Fibroblast of skin of right quadriceps (primary cell): ENCODE data around the gene TRIM16.
"Not testable (repeated sequence)": the region's sequence is repeated elsewhere in the genome, so short reads cannot be mapped to it uniquely, and the experiment has no call there.

Experiments
- DNase-seq: peaks from one replicate; pipeline ENCODE4 v3.0.0-alpha.2; 2013

TRIM16 gene

DNA sequence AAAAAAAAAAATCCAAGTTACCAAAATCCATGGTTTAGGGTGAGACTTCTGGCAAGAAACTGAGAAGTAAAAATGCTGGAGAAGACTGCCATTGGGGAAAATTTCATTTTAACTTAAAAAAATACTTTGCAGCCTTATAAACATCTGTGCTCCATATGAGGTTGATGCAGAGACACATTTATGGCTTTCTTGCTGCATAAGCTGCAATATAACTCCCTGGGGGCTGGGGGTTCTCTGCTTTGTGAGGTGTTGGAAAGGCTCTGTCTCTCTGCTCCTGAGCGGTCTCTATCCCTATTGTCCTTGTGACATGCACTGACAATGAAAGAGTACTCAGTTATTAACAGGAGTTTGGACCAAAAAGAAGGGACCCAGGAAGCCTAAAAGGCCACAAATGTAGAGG lies 71.0 kb downstream of the TRIM16 start:
- DNase-seq, result not testable (repeated sequence)

DNA sequence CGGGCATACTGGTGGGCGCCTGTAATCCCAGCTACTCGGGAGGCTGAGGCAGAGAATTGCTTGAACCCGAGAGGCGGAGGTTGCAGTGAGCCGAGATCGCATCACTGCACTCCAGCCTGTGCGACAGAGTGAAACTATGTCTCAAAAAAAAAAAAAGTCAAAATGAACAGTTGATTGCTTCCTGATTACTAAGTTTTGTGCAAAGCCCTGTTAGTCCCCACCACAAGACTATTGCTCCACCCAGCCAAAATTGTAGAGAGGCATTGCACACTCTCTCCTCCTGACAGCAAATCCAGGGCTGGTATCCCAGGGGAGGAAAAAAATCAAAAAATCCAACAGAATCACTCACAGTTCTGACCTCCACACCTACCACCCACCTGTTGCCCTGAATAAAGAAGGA lies 91.2 kb downstream of the TRIM16 start:
- not testable (repeated sequence) for DNase-seq

DNA sequence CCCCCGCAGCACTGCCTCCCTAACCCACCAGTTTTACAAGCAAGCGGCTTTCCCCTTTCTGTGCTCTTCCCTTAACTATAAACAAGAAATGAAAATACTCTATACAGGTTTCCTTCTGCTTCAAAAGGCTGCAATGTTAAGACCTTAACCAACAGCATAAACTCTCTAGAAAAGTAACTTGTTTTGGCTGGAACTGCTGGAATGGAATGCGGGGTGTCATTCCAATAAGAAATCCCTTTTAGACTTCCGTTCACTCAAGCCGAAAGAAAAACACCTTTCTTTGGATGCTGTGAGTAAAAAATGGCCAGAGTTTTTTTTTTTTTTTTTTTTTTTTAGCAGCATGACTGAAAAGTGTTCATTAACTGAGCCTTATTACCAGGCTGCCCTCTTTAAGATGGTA lies 92.1 kb downstream of the TRIM16 start:
- not testable (repeated sequence) for DNase-seq

DNA sequence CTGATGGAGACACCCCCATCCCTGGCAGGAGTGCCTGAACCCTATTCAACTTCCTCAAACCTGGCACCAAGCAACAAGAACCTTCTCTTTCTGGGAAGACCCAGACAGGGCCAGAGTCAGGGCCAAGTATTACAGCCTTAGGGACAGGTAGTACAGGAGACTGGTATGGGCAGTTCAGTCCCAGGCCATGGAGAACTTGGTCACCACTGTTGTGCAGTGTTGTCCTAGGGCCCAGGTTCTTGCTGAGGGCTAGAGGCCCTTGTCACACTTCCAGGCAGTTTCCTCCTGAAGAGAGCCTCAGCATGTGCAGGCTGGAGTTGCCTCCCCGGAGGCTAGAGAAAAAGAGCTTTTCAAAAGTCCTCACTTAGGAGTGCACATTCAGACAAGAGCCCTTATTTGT lies 93.3 kb downstream of the TRIM16 start:
- DNase-seq, result not testable (repeated sequence)

DNA sequence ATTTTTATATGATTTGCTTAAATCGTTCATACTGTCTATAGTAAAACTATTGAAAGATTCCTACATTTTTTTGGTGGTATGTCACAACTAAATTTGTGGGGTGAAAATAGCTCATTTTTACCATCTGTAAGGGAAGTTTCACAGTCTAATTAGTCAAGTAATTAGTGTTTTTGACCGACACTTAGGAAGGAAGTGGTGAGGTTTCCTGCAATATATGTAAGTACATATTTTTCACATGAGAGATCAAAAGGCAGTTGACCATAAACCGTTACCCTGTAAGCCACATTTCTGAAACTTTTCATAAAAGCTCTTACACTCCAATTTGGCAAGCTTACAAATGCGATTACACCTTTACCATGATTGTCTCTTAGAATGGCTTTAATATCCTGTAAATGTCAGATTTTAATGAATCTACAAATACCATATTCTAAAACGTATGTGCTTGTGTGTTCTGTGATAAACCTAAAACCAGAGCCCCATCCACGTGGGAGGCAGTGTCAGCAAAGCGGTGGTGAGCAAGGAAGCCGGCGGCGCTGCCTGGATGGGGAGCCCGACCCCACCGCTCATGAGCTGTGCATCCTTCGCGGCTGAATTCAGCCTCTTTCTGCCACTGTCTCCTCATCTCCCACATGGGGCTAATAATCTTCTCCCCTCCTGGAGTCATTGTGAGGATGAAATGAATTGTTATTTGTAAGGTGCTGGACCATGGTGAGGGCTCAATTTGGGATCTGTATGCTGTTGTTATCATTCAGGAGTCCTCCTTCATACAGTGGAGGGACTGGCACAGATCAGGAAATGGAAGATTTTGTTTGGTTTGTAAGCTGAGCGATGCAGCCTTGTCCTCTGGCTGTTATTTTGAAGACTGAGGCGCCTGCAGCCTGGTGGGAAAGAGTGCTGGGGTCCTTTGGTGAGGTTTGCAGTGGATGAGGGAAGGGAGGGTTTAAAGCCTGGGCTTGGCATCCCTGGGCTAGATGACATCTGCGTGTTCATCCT lies 94.3 kb downstream of the TRIM16 start:
- not testable (repeated sequence) for DNase-seq

DNA sequence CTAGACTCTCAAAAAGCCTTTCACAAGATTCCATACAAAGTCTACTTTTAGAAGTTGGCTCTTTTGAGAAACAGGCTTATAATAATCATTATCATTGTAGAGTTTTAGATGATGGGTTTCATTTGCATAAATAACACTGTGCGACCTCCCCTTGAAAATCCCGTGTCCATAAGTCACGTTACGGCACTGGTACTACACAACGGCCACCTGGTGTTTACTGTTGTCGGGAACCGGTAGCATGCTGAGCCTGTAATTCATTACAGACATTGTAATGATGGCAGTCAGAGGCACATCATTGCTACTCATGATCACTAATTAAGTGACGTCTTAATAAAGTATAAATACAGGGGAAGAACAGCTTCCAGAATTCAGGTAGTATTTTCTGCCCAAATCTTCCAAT lies 96.1 kb downstream of the TRIM16 start:
- DNase-seq, result not testable (repeated sequence)

- DNase-seq, result not testable (repeated sequence)
Measured at GRCh38 chr17:15583313-15583712, 100.8 kb downstream of the TRIM16 start.

DNA sequence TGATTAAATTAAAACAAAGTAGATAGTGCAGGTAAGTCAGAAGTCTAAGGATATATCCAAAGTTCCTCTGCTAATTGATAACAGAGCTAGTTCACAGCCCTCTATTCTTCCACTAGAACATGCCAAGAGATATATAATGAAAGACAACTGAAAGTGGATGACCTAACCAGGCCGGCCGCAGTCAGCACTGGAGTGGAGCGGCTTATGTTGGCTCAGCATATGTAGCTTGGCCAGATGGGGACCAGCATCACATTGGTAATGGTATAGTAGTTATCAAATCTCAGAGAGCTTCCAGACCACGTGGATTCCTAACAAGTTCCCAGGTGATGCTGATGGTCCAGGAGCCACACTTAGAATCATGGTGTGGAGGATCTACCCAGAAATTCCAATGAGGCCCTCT lies 102.6 kb downstream of the TRIM16 start:
- not testable (repeated sequence) for DNase-seq
